GM18951 (cell line): Measurements from ENCODE around the gene RAB32.

Experiments
- POLR2A ChIP-seq: IDR thresholded peaks from 4 replicates; pipeline ENCODE4 v1.6.1; 2011; ENCODE audit warnings: mild to moderate bottlenecking; ENCODE audit not compliant: insufficient read length, insufficient read depth; ENCODE audit errors: extremely low read depth
- in situ Hi-C: fragments of 300-500 bp; cut with MboI; formaldehyde crosslinking; loops from one replicate; pipeline ENCODE4 v1.12.0; 2022; ENCODE audit warnings: low sequenced_read_pairs, mixed read lengths, inconsistent platforms; ENCODE audit not compliant: unreplicated experiment

Gene RAB32

DNA sequence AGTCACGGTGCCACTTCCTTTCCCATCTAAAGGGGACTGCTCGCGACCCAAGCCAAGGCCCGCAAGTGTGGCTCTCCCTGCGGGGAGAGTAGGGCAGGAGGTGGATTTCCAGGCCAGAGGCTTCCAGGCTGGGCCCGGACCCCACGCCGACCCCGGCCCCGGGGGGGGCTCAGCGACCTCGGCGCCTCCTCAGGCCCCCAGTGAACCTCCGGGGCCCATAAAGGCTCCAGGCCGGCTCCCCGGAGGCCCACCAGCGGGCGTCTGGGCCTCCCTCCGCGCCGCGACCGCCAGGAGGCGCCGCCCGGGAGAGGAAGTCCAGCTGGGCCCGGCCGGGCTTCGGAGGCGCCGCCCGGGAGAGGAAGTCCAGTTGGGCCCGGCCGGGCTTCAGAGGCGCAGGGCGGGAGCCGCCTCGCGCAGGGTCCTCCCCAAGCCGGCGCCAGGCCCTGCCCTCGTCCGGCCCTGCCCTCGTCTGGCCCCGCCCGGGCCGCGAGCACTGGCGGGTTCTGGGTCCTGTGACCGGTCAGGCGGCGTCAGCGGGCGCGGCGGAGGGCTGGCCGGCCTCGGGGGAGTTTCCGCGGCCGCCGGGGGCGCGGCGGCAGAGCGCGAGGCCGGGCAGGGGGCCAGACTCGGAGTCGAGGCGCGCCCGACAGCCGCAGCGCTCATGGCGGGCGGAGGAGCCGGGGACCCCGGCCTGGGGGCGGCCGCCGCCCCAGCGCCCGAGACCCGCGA, at the start of gene RAB32:
TSS of gene RAB32 (plus strand) at position 623 of the 729 bp plus-strand sequence. CDS start at position 662, 39 bp downstream.
- in situ Hi-C loops, result no loop called here
- peak; percentile 24 for TF ChIP-seq POLR2A

DNA sequence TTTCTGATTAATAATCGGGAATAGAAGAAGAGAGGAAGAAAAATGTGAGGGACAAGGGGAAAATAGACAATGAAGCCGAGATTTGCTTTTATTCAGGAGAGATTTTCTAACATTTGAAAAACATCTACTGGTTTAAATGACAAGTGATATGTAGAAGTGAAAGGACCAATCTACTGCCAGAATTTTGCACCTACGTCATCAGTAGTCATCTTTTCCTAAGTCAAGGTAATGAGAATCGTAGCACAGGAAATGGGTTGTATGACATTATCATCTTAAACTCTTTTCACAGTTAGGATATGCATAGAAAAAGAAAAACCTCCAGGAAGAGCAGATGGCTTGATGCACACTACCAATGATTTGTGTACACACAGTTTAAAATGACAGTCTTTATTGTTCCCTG, 45.3 kb upstream of the RAB32 start:
- TF ChIP-seq POLR2A, result no peak
- in situ Hi-C loops, result no loop called here

DNA sequence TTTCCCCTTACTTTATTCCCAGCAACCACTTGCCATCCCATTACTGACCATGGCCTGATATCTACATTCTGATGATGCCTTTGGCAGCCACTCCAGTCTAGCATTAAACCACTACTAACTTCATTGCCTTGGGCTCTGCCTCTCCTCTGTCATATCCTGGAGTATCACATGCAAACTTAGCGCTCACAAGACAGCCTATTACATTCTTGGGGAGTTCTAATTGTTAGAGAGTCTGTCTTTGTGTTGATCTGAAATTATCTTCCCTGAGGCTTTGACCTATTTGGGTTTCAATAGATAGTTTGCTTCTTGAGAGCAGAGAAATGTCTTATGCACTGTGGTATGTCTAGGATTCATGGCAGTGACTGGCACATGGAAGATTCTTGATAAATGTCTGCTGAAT, 40.5 kb upstream of the RAB32 start:
- in situ Hi-C loops, result no loop called here
- no peak for TF ChIP-seq POLR2A

DNA sequence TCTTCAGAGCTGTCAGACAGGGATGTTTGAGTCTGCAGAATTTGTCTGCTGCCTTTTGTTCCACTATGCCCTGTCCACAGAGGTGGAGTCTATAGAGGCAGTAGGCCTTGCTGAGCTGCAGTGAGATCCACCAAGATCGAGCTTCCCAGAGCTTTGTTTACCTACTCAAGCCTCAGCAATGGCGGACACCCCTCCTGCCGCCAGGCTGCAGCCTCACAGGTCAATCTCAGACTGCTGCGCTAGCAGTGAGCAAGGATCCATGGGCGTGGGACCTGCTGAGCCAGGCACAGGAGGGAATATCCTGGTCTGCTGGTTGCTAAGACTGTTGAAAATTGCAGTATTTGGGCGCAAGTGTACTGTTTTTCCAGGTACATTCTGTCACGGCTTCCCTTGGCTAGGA, 28.4 kb upstream of the RAB32 start:
- TF ChIP-seq POLR2A, result no peak
- in situ Hi-C loops, result no loop called here

DNA sequence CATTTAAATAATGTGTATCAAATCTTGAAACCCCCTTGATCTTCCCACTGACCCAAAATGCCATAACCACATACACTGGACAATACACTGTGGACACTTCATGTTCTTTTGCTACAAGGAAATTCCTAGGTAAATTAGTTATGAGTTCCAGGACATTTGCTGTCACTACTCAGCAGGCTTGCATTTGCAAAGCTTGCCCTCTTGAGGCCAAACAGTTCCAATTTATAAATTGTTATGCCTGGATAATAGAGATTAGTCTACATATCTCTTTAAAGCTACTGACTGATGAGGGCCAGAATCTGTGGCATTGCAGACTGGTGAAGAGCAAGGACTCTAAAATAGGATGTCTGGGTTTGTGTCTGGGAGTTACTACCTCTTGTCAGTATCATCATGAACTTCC, 17.4 kb upstream of the RAB32 start:
- TF ChIP-seq POLR2A, result no peak
- in situ Hi-C loops, result no loop called here

DNA sequence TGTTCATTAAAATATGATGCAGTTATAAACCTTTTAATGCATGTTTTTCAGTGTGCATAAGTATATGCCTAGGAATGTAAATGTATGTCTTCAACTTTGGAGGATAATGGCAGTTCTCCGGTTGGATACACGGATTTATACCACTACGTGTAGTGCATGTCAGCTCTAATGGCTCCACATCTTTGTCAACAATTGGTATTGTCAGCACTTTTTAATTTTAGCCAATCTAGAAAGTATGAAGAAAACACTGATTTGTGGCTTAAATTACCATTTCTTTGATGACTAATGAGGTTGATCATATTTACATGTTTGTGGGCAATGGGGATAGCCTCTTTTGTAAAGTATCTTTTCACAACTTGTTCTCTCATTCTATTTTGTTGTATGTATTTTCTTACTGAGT, 10.9 kb upstream of the RAB32 start:
- TF ChIP-seq POLR2A, result no peak
- in situ Hi-C loops, result no loop called here

DNA sequence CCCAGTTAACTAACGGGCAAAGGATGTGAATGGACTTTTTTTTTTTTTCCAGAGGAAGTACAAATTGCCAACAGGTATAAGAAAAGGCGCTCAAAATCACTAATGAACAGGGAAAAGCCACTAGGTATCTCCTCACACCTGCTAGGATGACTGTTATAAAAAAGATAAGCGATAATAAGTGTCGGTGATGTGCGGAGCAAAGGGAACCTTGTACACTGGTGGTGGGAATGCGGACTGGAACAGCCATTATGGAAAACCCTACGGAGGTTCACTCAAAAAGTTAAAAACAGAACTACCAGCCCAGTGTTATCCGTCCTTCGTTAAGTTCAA, 787 bp upstream of the RAB32 start:
- in situ Hi-C loops, result no loop called here
- no peak for TF ChIP-seq POLR2A

DNA sequence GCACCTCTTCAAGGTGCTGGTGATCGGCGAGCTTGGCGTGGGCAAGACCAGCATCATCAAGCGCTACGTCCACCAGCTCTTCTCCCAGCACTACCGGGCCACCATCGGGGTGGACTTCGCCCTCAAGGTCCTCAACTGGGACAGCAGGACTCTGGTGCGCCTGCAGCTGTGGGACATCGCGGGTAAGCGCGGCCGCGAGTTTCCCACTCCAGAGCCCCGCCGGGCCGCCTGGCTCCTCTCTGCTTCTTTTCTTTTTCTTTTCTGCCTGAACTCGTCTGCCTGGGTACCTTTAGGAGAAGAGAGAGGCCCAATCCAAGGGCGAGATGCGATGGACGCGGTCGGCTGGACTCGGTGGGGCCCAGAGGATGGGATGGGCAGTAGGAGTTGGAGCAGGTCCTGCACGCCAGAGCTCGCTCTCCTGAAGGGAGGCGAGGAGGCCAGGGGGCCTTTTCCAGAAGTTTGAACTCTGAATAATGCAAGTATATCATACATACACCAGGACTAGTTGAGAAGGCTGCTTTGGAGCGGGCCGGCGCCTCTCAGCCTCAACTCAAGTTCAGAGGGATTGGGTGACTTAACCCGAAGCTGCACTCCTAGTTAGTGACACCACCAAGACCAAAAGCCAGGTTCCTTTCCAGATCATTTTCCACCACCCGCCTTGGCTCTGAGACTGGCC, 445 bp downstream of the RAB32 start:
- in situ Hi-C loops, result no loop called here
- no peak for TF ChIP-seq POLR2A

DNA sequence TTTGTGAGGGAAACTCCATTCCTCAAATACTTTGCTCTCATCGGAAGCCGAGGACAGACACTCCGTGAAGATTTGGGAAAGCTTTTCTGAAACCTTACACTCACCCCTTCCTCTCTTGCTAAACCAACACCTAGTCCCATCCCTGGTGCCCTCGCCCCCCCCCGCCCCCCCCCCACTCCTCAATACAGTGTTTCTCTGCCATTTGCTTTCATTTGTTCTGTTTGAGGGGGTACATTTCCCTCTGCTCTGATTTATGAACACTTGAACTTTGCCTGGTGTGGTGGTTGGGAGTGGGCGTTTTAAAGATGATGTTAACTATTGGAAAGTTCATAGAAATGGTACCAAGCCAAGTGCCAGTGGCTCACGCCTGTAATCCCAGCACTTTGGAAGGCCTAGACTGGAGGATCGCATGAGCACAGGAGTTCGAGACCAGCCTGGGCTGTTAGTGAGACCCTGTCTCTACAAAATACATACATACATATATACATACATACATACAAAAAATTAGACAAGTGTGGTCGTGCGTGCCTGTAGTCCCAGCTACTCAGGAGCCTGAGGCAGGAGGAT, 1.1 kb downstream of the RAB32 start:
- in situ Hi-C loops, result no loop called here
- TF ChIP-seq POLR2A, result no peak

DNA sequence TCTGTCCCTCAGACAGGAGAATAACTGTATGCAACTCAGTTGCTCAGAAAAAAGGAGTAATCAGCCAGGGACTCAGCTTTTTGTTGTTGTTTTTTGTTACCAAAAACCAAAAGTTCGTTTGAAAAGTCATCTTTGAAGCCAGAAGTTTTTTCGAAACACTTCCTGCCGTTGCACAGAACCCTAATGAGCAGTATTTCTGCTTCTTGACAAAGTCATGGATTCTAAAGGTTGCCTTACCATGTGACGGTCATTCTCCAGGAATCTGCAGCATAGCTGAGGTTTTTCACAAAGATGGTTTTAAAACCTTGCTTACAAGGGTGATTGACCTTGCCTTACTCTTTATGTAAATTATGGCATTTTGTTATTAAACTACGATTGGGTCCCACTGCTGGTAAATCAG, 1.9 kb downstream of the RAB32 start:
- in situ Hi-C loops, result no loop called here
- TF ChIP-seq POLR2A, result no peak

DNA sequence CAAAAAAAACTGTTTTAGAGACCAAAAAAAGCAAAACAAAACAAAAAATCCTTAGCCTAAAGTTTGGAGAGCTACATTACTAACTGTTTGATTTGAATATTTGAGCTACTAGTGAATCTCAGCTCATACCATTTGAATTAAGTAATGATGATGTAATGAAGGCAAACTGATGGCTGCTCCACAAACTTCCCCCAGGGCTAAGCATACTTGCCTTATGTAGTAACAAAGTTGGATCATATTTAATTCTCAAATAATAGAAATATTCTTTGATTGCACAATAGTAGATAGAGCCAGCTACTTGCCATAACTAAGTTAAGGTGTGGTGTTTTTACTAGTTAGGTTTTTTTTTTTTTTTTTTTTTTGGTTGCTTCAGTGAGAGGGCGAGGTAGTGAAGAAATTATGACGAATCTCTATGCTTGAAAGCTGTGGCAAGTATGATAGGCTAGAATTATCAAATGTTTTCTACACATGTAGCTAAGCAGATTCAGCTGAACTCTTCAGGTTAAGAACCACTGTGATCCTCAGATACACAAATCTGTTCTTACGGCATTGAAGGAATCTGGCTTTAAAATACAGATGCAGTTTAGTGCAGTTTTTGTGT, 2.9 kb downstream of the RAB32 start:
- no peak for TF ChIP-seq POLR2A
- in situ Hi-C loops, result no loop called here

DNA sequence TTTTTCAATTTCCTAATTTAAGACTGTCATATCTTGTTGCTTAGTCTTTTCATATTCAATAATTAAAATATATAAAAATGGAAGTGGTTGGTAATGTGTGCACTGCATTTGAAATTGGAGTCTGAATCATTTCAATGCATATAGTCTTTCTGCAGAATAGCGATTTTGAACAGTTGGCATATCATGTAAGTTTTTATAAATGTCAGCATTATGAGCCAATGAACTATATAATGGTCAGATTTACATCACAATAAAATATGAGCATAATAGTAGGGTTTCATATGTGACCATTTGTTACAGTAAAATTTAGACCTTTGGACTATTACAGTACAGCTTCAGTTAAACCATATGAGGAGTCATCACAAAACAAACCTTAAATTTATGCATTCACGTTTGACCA, 4.3 kb downstream of the RAB32 start:
- no peak for TF ChIP-seq POLR2A
- in situ Hi-C loops, result no loop called here

DNA sequence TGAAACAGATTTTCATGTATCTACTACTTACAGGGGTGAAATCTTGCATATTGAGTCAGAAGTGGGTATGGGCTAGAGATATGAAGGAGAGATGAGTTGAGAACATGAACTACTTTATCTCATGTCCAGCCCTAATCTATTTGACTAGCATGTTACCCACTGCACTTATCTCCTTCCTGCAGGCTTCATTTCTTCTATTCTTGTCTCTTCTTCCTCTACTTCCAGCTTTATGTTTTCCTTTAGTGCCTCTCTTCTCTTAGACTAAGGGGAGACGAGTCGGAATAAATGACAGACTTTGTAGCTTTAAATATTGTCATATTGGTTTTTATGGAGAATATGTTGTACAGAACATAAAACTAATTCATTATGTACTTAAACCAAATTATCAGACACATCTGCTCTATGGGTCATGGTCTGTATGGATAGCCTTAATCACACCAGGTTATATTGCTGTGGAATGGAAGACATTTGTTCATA, 5.3 kb downstream of the RAB32 start:
- TF ChIP-seq POLR2A, result no peak
- in situ Hi-C loops, result no loop called here
